SK-N-SH treated with all-trans-retinoic acid at 6 μM for 48 hours (cell line): ENCODE results near the gene CENPH.

Source experiments
- ATAC-seq: fragments of 200-7000 bp; cut with Tn5 transposase; 3 replicates; pipeline ENCODE4 v1.9.1; 2020; ENCODE audit warnings: mild to moderate bottlenecking, moderate library complexity
- BACH2 ChIP-seq: fragments of 250-450 bp; sonication (Bioruptor Pico); IDR thresholded peaks from 2 replicates; pipeline ENCODE4 v1.9.0; 2021; ENCODE audit warnings: mild to moderate bottlenecking, borderline replicate concordance
- CREB5 ChIP-seq: fragments of 250-450 bp; sonication (Bioruptor Pico); IDR thresholded peaks from 2 replicates; pipeline ENCODE4 v1.5.1; 2020; ENCODE audit warnings: low read depth, mild to moderate bottlenecking, moderate library complexity
- CSDC2 ChIP-seq: fragments of 250-450 bp; sonication (Bioruptor Pico); IDR thresholded peaks from 2 replicates; pipeline ENCODE4 v1.5.0; 2020; ENCODE audit warnings: mild to moderate bottlenecking, moderate library complexity
- CSRNP3 ChIP-seq: fragments of 250-450 bp; sonication (Bioruptor Pico); IDR thresholded peaks from 2 replicates; pipeline ENCODE4 v1.5.1; 2021; ENCODE audit warnings: mild to moderate bottlenecking, moderate library complexity
- ESRRG ChIP-seq: fragments of 250-450 bp; sonication (Bioruptor Pico); IDR thresholded peaks from 2 replicates; pipeline ENCODE4 v1.6.1; 2021; ENCODE audit warnings: mild to moderate bottlenecking
- PATZ1 ChIP-seq: fragments of 250-450 bp; sonication (Bioruptor Pico); IDR thresholded peaks from 2 replicates; pipeline ENCODE4 v1.8.0; 2020; ENCODE audit warnings: mild to moderate bottlenecking, moderate library complexity, borderline replicate concordance
- POU6F1 ChIP-seq: fragments of 250-450 bp; sonication (Bioruptor Pico); IDR thresholded peaks from 2 replicates; pipeline ENCODE4 v1.8.0; 2021; ENCODE audit warnings: low read depth, mild to moderate bottlenecking, moderate library complexity, borderline replicate concordance
- PPARA ChIP-seq: fragments of 250-450 bp; sonication (Bioruptor Pico); IDR thresholded peaks from 2 replicates; pipeline ENCODE4 v1.5.0; 2020; ENCODE audit warnings: mild to moderate bottlenecking, borderline replicate concordance
- SNAI2 ChIP-seq: fragments of 250-450 bp; sonication (Bioruptor Pico); IDR thresholded peaks from 2 replicates; pipeline ENCODE4 v1.5.0; 2020; ENCODE audit warnings: mild to moderate bottlenecking, moderate library complexity
- TCF4 ChIP-seq: fragments of 250-450 bp; sonication (Bioruptor Pico); IDR thresholded peaks from 2 replicates; pipeline ENCODE4 v1.8.0; 2021; ENCODE audit warnings: mild to moderate bottlenecking, moderate library complexity, borderline replicate concordance
- TSHZ2 ChIP-seq: fragments of 250-450 bp; sonication (Bioruptor Pico); IDR thresholded peaks from 2 replicates; pipeline ENCODE4 v1.5.0; 2020; ENCODE audit warnings: mild to moderate bottlenecking, moderate library complexity
- ZC3H10 ChIP-seq: fragments of 250-450 bp; sonication (Bioruptor Pico); IDR thresholded peaks from 2 replicates; pipeline ENCODE4 v1.5.1; 2021; ENCODE audit warnings: mild to moderate bottlenecking, moderate library complexity
- ZFP30 ChIP-seq: fragments of 450-650 bp; formaldehyde crosslinking; IDR thresholded peaks from 2 replicates; pipeline ENCODE4 v1.5.0; 2022; ENCODE audit warnings: mild to moderate bottlenecking, moderate library complexity
- ZNF565 ChIP-seq: fragments of 450-650 bp; formaldehyde crosslinking; conservative IDR thresholded peaks from 2 replicates; pipeline ENCODE4 v1.5.0; 2020; ENCODE audit warnings: low read depth, mild to moderate bottlenecking, moderate library complexity
- ZNF70 ChIP-seq: fragments of 450-650 bp; formaldehyde crosslinking; IDR thresholded peaks from 2 replicates; pipeline ENCODE4 v1.5.0; 2020; ENCODE audit warnings: mild to moderate bottlenecking, moderate library complexity
- ZNF8 ChIP-seq: fragments of 450-650 bp; formaldehyde crosslinking; IDR thresholded peaks from 2 replicates; pipeline ENCODE4 v1.5.0; 2020; ENCODE audit warnings: mild to moderate bottlenecking, moderate library complexity

Gene CENPH

GRCh38 chr5:69248019-69248418, 58.6 kb downstream of the CENPH start:
- no peak for ATAC-seq
- TF ChIP-seq ZNF565 (CRISPR knock-in tag) (no peak), POU6F1 (CRISPR knock-in tag) (no peak), ZNF8 (CRISPR knock-in tag) (no peak), TSHZ2 (CRISPR knock-in tag) (no peak), CSDC2 (CRISPR knock-in tag) (no peak), ZNF70 (CRISPR knock-in tag) (no peak), TCF4 (CRISPR knock-in tag) (no peak)

- no peak for TF ChIP-seq ZNF70 (CRISPR knock-in tag)
- no peak for TF ChIP-seq BACH2 (CRISPR knock-in tag)
- no peak for TF ChIP-seq ESRRG (CRISPR knock-in tag)
- TF ChIP-seq CSRNP3 (CRISPR knock-in tag) = no peak
- TF ChIP-seq CREB5 (CRISPR knock-in tag) = no peak
- TF ChIP-seq ZFP30 = no peak
- TF ChIP-seq PPARA (CRISPR knock-in tag) = no peak
- TF ChIP-seq TSHZ2 (CRISPR knock-in tag) = no peak
- no peak for TF ChIP-seq TCF4 (CRISPR knock-in tag)
- no peak for TF ChIP-seq ZC3H10 (CRISPR knock-in tag)
- no peak for TF ChIP-seq PATZ1 (CRISPR knock-in tag)
- no peak for TF ChIP-seq SNAI2
- ATAC-seq = no peak
These were observed 61.2 kb downstream of the CENPH start for GRCh38 chr5:69250593-69250992.

GRCh38 chr5:69252437-69252836, 63.1 kb downstream of the CENPH start:
- ATAC-seq = no peak
- TF ChIP-seq POU6F1 (CRISPR knock-in tag) = no peak
- TF ChIP-seq, all 23 proteins: peak for 0

GRCh38 chr5:69255940-69256339, 66.6 kb downstream of the CENPH start:
- peak; percentile 18; the same call in 1 of the 3 replicates for ATAC-seq
